Hepatocyte (in vitro differentiated cells): ENCODE measurements around the gene CARMIL3. TPM values are rescaled to one million over a fixed set of nuclear protein-coding genes. Genes with fewer than 3 reads are reported as not detected.

Experiments used
- DNase-seq: peaks from one replicate; pipeline ENCODE4 v3.0.0-alpha.2; 2016; ENCODE audit warnings: low spot score
- H2AFZ ChIP-seq: fragments of 200-600 bp; sonication (generic); 2 replicates; pipeline ENCODE4 v1.6.0; 2016; ENCODE audit warnings: antibody characterized with exemption, mild to moderate bottlenecking
- H3K27ac ChIP-seq: fragments of 200-600 bp; sonication (generic); 2 replicates; pipeline ENCODE4 v1.5.1; 2016; ENCODE audit warnings: mild to moderate bottlenecking
- H3K27me3 ChIP-seq: fragments of 200-600 bp; sonication (generic); 2 replicates; pipeline ENCODE4 v1.6.1; 2016
- H3K36me3 ChIP-seq: fragments of 200-600 bp; sonication (generic); replicated peaks from 2 replicates; pipeline ENCODE4 v1.5.1; 2016; ENCODE audit warnings: low read depth; ENCODE audit not compliant: insufficient read depth
- H3K4me1 ChIP-seq: fragments of 200-600 bp; sonication (generic); 2 replicates; pipeline ENCODE4 v1.5.1; 2016; ENCODE audit warnings: mild to moderate bottlenecking, moderate library complexity; ENCODE audit not compliant: insufficient read depth
- H3K4me2 ChIP-seq: fragments of 200-600 bp; sonication (generic); 2 replicates; pipeline ENCODE4 v1.6.0; 2016
- H3K4me3 ChIP-seq: fragments of 200-600 bp; sonication (generic); 2 replicates; pipeline ENCODE4 v1.5.1; 2016; ENCODE audit warnings: mild to moderate bottlenecking
- H3K79me2 ChIP-seq: fragments of 200-600 bp; sonication (generic); 2 replicates; pipeline ENCODE4 v1.6.0; 2017; ENCODE audit warnings: mild to moderate bottlenecking
- H3K9me2 ChIP-seq: fragments of 200-600 bp; sonication (generic); replicated peaks from 2 replicates; pipeline ENCODE4 v1.6.0; 2017; ENCODE audit warnings: mild to moderate bottlenecking; ENCODE audit not compliant: insufficient read depth
- H3K9me3 ChIP-seq: fragments of 200-600 bp; sonication (generic); 2 replicates; pipeline ENCODE4 v1.5.1; 2016; ENCODE audit warnings: low read depth, mild to moderate bottlenecking
- H4K20me1 ChIP-seq: fragments of 200-600 bp; sonication (generic); 2 replicates; pipeline ENCODE4 v1.6.0; 2016; ENCODE audit warnings: mild to moderate bottlenecking; ENCODE audit not compliant: insufficient read depth, poor library complexity, severe bottlenecking
- CTCF ChIP-seq: fragments of 200-600 bp; sonication (generic); IDR thresholded peaks from 2 replicates; pipeline ENCODE4 v1.5.1; 2016; ENCODE audit warnings: antibody characterized with exemption, mild to moderate bottlenecking; ENCODE audit not compliant: poor library complexity
- EZH2 ChIP-seq: fragments of 200-600 bp; sonication (generic); IDR thresholded peaks from 2 replicates; pipeline ENCODE4 v1.6.1; 2016; ENCODE audit warnings: antibody characterized with exemption, mild to moderate bottlenecking, borderline replicate concordance
- EZH2phosphoT487 ChIP-seq: fragments of 200-600 bp; sonication (generic); IDR thresholded peaks from one replicate; pipeline ENCODE4 v1.6.1; 2018; ENCODE audit warnings: antibody characterized with exemption, mild to moderate bottlenecking, low read depth, moderate library complexity; ENCODE audit not compliant: unreplicated experiment, severe bottlenecking
- WGBS: methylation state at CpG from one replicate; pipeline ENCODE4 v1.1.6; 2016; ENCODE audit warnings: low lambda C conversion rate; ENCODE audit errors: missing lambda C conversion rate; 5-methylcytosine and 5-hydroxymethylcytosine counted together
- polyA plus RNA-seq: library from polyadenylated mRNA; unstranded; fragments of >200 nt; fragmentation: Nextera tagmentation; extraction: Ambion mirVana; gene quantifications from 2 replicates; pipeline ENCODE4 v1.2.1, GENCODE V29; 2016
- total RNA-seq: library from RNA; depleted of rRNA; stranded (reverse); fragments of >200 nt; gene quantifications from 2 replicates; pipeline ENCODE4 v1.2.3, GENCODE V29; 2014

The CARMIL3 gene
- total and polyA plus RNA-seq, 2 experiments from 2014 or later, result 0.37 TPM; not detected in 1

- H3K9me2 ChIP-seq, result no peaks in the 10 kb centered on the region
- no peaks in the 10 kb centered on the region for H3K79me2 ChIP-seq
- H3K4me2 ChIP-seq, result no peak overlapping the region
- H3K4me1 ChIP-seq, result peaks cover 11% of the 10 kb centered on the region
- no peak overlapping the region for H3K4me3 ChIP-seq
- TF ChIP-seq CTCF (no peak), EZH2 (no peak), EZH2phosphoT487 (no peak)
- H2AFZ ChIP-seq, result no peak overlapping the region
- DNase-seq, result no peak
- peaks cover 7% of the 10 kb centered on the region for H3K27me3 ChIP-seq
- H3K36me3 ChIP-seq, result no peaks in the 10 kb centered on the region
- H3K27ac ChIP-seq, result no peak overlapping the region
- H4K20me1 ChIP-seq, result no peaks in the 10 kb centered on the region
- H3K9me3 ChIP-seq, result no peaks in the 10 kb centered on the region
- WGBS, result 81% methylated on average over 6 of the region's 6 CpGs
These were observed 2.5 kb downstream of the CARMIL3 start for GRCh38 chr14:24054324-24054641.

DNA sequence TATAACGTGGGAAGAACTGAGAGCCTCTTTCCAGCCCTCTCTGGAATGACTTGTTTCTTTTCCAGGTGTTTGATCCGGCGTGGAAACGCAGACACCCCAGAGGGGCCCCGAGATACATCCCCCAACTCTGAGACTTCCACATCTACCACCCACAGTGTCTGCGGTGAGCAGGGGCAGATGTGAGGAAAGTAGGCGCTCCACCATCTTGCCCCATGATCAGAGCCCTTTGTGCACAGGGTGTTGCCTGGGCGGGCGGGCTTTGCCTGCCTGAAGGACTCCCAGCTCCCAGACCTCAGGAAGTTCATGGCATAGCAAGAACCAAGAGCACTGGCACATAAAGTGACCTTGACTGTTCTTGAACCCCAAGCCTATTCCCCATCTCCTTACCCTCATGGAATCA lies 2.8 kb downstream of the CARMIL3 start:
- H3K79me2 ChIP-seq, result no peaks in the 10 kb centered on the region

GRCh38 chr14:24055971-24056799 lies 4.4 kb downstream of the CARMIL3 start:
- Histone ChIP-seq H3K4me2 (no peak overlapping the region), H3K9me2 (no peaks in the 10 kb centered on the region), H4K20me1 (no peaks in the 10 kb centered on the region), H3K4me1 (peaks cover 11% of the 10 kb centered on the region), H3K27me3 (peaks cover 7% of the 10 kb centered on the region), H3K79me2 (no peaks in the 10 kb centered on the region), H2AFZ (no peak overlapping the region), H3K36me3 (no peaks in the 10 kb centered on the region), H3K4me3 (no peak overlapping the region), H3K9me3 (no peaks in the 10 kb centered on the region), H3K27ac (no peak overlapping the region)
- TF ChIP-seq EZH2 (no peak), EZH2phosphoT487 (no peak), CTCF (no peak)
- 88% methylated on average over 10 of the region's 10 CpGs for WGBS
- DNase-seq, result no peak

More for the DNA sequence above, 2.8 kb downstream of the CARMIL3 start:
- Histone ChIP-seq H3K27ac (no peak overlapping the region), H3K4me2 (no peak overlapping the region), H3K4me1 (peaks cover 11% of the 10 kb centered on the region), H3K27me3 (peaks cover 7% of the 10 kb centered on the region), H2AFZ (no peak overlapping the region), H3K4me3 (no peak overlapping the region), H4K20me1 (no peaks in the 10 kb centered on the region), H3K9me3 (no peaks in the 10 kb centered on the region), H3K9me2 (no peaks in the 10 kb centered on the region), H3K36me3 (no peaks in the 10 kb centered on the region)
- 90% methylated on average over 9 of the region's 9 CpGs for WGBS
- no peak for DNase-seq
- TF ChIP-seq EZH2phosphoT487 (no peak), EZH2 (no peak), CTCF (no peak)
